Astrocyte (in vitro differentiated cells and primary cell): ENCODE data around the gene THSD7B. TPM values are rescaled to one million over a fixed set of nuclear protein-coding genes. Genes with fewer than 3 reads are reported as not detected.

Source experiments
- DNase-seq: peaks from one replicate; pipeline ENCODE4 v3.0.0-alpha.2; 2010; ENCODE audit warnings: low read depth
- FAIRE-seq: peaks from 2 replicates; lab custom pipeline; 2011; peaks lifted over from hg19 to GRCh38; lab: Jason Lieb, UNC
- H2AFZ ChIP-seq: 2 replicates; pipeline ENCODE4 v1.6.0; 2012; ENCODE audit warnings: low read depth, low read length, inconsistent platforms
- H3K27ac ChIP-seq: 2 replicates; pipeline ENCODE4 v1.5.1; 2011; ENCODE audit warnings: low read depth, low read length, inconsistent platforms
- H3K27me3 ChIP-seq: 2 replicates; pipeline ENCODE4 v1.6.0; 2011; ENCODE audit warnings: low read length, inconsistent platforms; ENCODE audit not compliant: insufficient read depth
- H3K36me3 ChIP-seq: 2 replicates; pipeline ENCODE4 v1.5.1; 2011; ENCODE audit warnings: low read length, inconsistent platforms; ENCODE audit not compliant: insufficient read depth
- H3K4me1 ChIP-seq: 2 replicates; pipeline ENCODE4 v1.5.1; 2011; ENCODE audit warnings: low read length, inconsistent platforms; ENCODE audit not compliant: insufficient read depth
- H3K4me2 ChIP-seq: 2 replicates; pipeline ENCODE4 v1.6.0; 2012; ENCODE audit warnings: low read length, inconsistent platforms
- H3K4me3 ChIP-seq: 2 replicates; pipeline ENCODE4 v1.5.1; 2011; ENCODE audit warnings: low read depth, mild to moderate bottlenecking, low read length, inconsistent platforms; ENCODE audit not compliant: insufficient read depth
- H3K79me2 ChIP-seq: 2 replicates; pipeline ENCODE4 v1.6.0; 2012; ENCODE audit warnings: mild to moderate bottlenecking, low read length, inconsistent platforms; ENCODE audit not compliant: insufficient read depth
- H3K9ac ChIP-seq: 2 replicates; pipeline ENCODE4 v1.6.0; 2012; ENCODE audit warnings: mild to moderate bottlenecking, low read length, inconsistent platforms
- H3K9me3 ChIP-seq: 2 replicates; pipeline ENCODE4 v1.5.1; 2012; ENCODE audit warnings: low read depth, mild to moderate bottlenecking, low read length, inconsistent platforms; ENCODE audit not compliant: insufficient read depth
- H4K20me1 ChIP-seq: 2 replicates; pipeline ENCODE4 v1.6.0; 2012; ENCODE audit warnings: low read length, inconsistent platforms; ENCODE audit not compliant: insufficient read depth
- H3K27ac Mint-ChIP-seq: one replicate; pipeline ENCODE4 v1.8.0; 2021; ENCODE audit warnings: mild to moderate bottlenecking, mixed read lengths; ENCODE audit not compliant: unreplicated experiment
- H3K27me3 Mint-ChIP-seq: one replicate; pipeline ENCODE4 v1.8.0; 2021; ENCODE audit warnings: low read depth, mixed read lengths; ENCODE audit not compliant: unreplicated experiment
- H3K36me3 Mint-ChIP-seq: one replicate; pipeline ENCODE4 v1.8.0; 2021; ENCODE audit warnings: low read depth, mixed read lengths; ENCODE audit not compliant: unreplicated experiment
- H3K4me1 Mint-ChIP-seq: one replicate; pipeline ENCODE4 v1.8.0; 2021; ENCODE audit warnings: low read depth, mixed read lengths; ENCODE audit not compliant: unreplicated experiment
- H3K4me3 Mint-ChIP-seq: one replicate; pipeline ENCODE4 v1.8.0; 2021; ENCODE audit warnings: mild to moderate bottlenecking, moderate library complexity, mixed read lengths; ENCODE audit not compliant: unreplicated experiment
- H3K9me3 Mint-ChIP-seq: one replicate; pipeline ENCODE4 v1.8.0; 2021; ENCODE audit warnings: mild to moderate bottlenecking, mixed read lengths; ENCODE audit not compliant: unreplicated experiment
- EZH2 ChIP-seq: IDR thresholded peaks from 2 replicates; pipeline ENCODE4 v1.6.1; 2012; ENCODE audit warnings: mild to moderate bottlenecking, low read length, inconsistent platforms; ENCODE audit not compliant: insufficient read depth
- total RNA-seq: library from RNA; stranded (reverse); gene quantifications from 2 replicates; pipeline ENCODE4 v1.2.1, GENCODE V29; 2021
- TF ChIP-seq, protein P1 (sequence below): IDR thresholded peaks from 2 replicates; pipeline ENCODE4 v1.5.1; 2011; ENCODE audit warnings: low read depth, mild to moderate bottlenecking, inconsistent platforms, low read length, moderate library complexity; ENCODE audit not compliant: insufficient read depth

THSD7B gene
- total RNA-seq, 1 donor from 2014 or later, result 0.18 TPM

DNA sequence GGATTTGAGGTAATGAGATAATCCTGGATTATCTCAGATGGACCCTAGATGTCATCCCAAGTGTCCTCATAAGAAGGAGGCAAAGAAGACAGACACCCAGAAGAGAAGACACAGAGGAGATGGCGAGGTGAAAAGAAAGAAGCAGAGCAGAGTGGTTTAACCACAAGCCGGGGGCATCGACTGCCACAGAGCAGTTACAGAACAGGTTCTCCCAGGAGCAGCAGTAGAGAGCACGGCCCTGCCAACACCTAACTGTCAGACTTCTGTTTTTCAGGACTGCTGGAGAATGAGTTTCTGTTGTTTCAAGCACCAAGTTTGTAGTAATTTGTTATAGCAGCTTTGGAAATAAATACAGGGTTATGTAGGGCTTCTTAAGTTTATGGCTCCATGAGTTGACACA is 437.0 kb downstream of the THSD7B start:
- Histone ChIP-seq H3K27me3 (no peaks in the 10 kb centered on the region), H2AFZ (no peak overlapping the region), H3K4me1 (no peaks in the 10 kb centered on the region), H3K27ac (no peak overlapping the region), H3K9ac (no peak overlapping the region), H3K4me2 (no peak overlapping the region), H3K36me3 (no peaks in the 10 kb centered on the region), H4K20me1 (no peaks in the 10 kb centered on the region), H3K79me2 (no peaks in the 10 kb centered on the region), H3K9me3 (no peaks in the 10 kb centered on the region), H3K4me3 (no peak overlapping the region)
- no peaks in the 10 kb centered on the region for H3K9me3 Mint-ChIP-seq
- H3K36me3 Mint-ChIP-seq, result no peaks in the 10 kb centered on the region
- no peak overlapping the region for H3K27ac Mint-ChIP-seq
- H3K4me3 Mint-ChIP-seq, result no peak overlapping the region
- TF ChIP-seq EZH2, result no peak
- DNase-seq (no peak), FAIRE-seq (no peak)
- H3K4me1 Mint-ChIP-seq, result no peaks in the 10 kb centered on the region
- no peaks in the 10 kb centered on the region for H3K27me3 Mint-ChIP-seq

DNA sequence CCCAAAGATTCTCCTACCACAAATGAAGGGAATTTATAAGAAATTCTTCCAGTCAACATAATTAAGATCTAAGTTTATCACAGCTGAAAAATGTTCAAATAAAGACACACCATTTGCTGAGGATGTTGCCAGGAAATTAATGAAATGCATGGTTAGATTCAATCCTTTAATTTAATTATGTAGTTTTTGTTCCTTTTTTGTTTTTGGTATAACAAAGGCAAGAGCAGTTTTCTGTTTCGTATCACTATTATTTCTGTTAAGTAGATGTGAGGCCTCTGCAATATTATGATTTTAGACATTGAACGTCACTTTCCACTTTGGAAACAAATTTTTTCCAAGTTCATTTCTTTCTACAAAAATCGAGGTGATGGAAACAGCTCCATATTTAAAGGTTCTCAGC is 440.0 kb downstream of the THSD7B start:
- no peaks in the 10 kb centered on the region for H3K9me3 ChIP-seq
- no peak for DNase-seq
- H3K4me1 Mint-ChIP-seq, result peaks cover 8% of the 10 kb centered on the region
- no peak overlapping the region for H3K4me3 Mint-ChIP-seq
- H3K79me2 ChIP-seq, result no peaks in the 10 kb centered on the region
- no peak overlapping the region for H3K9ac ChIP-seq
- H3K9me3 Mint-ChIP-seq, result no peaks in the 10 kb centered on the region
- H3K27ac Mint-ChIP-seq, result no peak overlapping the region
- H3K4me3 ChIP-seq, result no peak overlapping the region
- no peaks in the 10 kb centered on the region for H4K20me1 ChIP-seq
- H3K27me3 ChIP-seq, result no peaks in the 10 kb centered on the region
- H3K4me2 ChIP-seq, result no peak overlapping the region
- no peak overlapping the region for H3K27ac ChIP-seq
- FAIRE-seq, result no peak
- no peaks in the 10 kb centered on the region for H3K27me3 Mint-ChIP-seq
- H3K36me3 Mint-ChIP-seq, result no peaks in the 10 kb centered on the region
- TF ChIP-seq, protein P1, sequence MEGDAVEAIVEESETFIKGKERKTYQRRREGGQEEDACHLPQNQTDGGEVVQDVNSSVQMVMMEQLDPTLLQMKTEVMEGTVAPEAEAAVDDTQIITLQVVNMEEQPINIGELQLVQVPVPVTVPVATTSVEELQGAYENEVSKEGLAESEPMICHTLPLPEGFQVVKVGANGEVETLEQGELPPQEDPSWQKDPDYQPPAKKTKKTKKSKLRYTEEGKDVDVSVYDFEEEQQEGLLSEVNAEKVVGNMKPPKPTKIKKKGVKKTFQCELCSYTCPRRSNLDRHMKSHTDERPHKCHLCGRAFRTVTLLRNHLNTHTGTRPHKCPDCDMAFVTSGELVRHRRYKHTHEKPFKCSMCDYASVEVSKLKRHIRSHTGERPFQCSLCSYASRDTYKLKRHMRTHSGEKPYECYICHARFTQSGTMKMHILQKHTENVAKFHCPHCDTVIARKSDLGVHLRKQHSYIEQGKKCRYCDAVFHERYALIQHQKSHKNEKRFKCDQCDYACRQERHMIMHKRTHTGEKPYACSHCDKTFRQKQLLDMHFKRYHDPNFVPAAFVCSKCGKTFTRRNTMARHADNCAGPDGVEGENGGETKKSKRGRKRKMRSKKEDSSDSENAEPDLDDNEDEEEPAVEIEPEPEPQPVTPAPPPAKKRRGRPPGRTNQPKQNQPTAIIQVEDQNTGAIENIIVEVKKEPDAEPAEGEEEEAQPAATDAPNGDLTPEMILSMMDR, result no peak
- TF ChIP-seq EZH2, result no peak
- H2AFZ ChIP-seq, result no peak overlapping the region
- H3K4me1 ChIP-seq, result peaks cover 5% of the 10 kb centered on the region
- H3K36me3 ChIP-seq, result no peaks in the 10 kb centered on the region

DNA sequence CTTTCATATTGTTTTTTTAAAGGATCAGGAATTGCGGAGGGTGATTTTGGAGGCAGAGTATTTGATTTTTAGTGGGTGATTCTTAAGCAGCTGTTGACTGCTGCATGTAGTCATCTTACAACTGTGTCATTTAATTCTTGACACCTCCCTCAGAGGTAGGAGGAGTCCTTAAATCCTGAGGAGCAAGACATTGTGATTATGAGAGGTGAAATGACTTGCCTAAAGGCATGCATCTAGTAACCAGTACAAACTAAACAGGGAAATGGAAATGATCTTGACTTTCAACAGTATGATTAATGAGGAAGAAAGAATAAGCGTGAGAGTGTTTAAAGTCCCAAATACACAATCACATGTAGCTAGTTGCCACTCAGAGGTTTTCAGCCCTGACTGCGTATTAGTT is 440.7 kb downstream of the THSD7B start:
- no peak overlapping the region for H3K4me3 Mint-ChIP-seq
- H3K79me2 ChIP-seq, result no peaks in the 10 kb centered on the region
- H4K20me1 ChIP-seq, result no peaks in the 10 kb centered on the region
- no peaks in the 10 kb centered on the region for H3K9me3 Mint-ChIP-seq
- no peaks in the 10 kb centered on the region for H3K27me3 Mint-ChIP-seq
- no peak overlapping the region for H2AFZ ChIP-seq
- DNase-seq (no peak), FAIRE-seq (no peak)
- no peaks in the 10 kb centered on the region for H3K36me3 Mint-ChIP-seq
- H3K27me3 ChIP-seq, result no peaks in the 10 kb centered on the region
- H3K9me3 ChIP-seq, result no peaks in the 10 kb centered on the region
- no peak overlapping the region for H3K27ac Mint-ChIP-seq
- H3K36me3 ChIP-seq, result no peaks in the 10 kb centered on the region
- TF ChIP-seq, protein P1, result no peak
- no peak for TF ChIP-seq EZH2
- no peak overlapping the region for H3K4me2 ChIP-seq
- H3K9ac ChIP-seq, result no peak overlapping the region
- no peak overlapping the region for H3K4me3 ChIP-seq
- no peak overlapping the region for H3K27ac ChIP-seq
- H3K4me1 ChIP-seq, result peaks cover 5% of the 10 kb centered on the region
- peaks cover 8% of the 10 kb centered on the region for H3K4me1 Mint-ChIP-seq
